ENCODE data around the gene IL1RAPL2.

GRCh38 chrX:105315248-105315647, 749.2 kb downstream of the IL1RAPL2 start:
- TF ChIP-seq EZH2 (IDR thresholded peaks at IDR 0.05; ENCODE audit: borderline replicate concordance, insufficient read depth, low read depth, low read length, poor library complexity, severe bottlenecking): no peak
- TF ChIP-seq, protein P1, sequence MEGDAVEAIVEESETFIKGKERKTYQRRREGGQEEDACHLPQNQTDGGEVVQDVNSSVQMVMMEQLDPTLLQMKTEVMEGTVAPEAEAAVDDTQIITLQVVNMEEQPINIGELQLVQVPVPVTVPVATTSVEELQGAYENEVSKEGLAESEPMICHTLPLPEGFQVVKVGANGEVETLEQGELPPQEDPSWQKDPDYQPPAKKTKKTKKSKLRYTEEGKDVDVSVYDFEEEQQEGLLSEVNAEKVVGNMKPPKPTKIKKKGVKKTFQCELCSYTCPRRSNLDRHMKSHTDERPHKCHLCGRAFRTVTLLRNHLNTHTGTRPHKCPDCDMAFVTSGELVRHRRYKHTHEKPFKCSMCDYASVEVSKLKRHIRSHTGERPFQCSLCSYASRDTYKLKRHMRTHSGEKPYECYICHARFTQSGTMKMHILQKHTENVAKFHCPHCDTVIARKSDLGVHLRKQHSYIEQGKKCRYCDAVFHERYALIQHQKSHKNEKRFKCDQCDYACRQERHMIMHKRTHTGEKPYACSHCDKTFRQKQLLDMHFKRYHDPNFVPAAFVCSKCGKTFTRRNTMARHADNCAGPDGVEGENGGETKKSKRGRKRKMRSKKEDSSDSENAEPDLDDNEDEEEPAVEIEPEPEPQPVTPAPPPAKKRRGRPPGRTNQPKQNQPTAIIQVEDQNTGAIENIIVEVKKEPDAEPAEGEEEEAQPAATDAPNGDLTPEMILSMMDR (IDR thresholded peaks at IDR 0.05): no peak

Measured in B cell (primary cell).